PC-9 (cell line): ENCODE data around the gene CPXM1. TPM values are rescaled to one million over a fixed set of nuclear protein-coding genes. Genes with fewer than 3 reads are reported as not detected.

Experiments
- BruUV-seq: library from RNA; stranded (reverse); fragments of 400-500 nt; replicated peaks from 2 replicates; lab custom pipeline; 2021; lab: Mats Ljungman, UMichigan
- CTCF ChIA-PET: fragments of 300-600 bp; sonication (Branson Sonifier 250); formaldehyde crosslinking; loops from one replicate; lab custom pipeline; 2022; ENCODE audit warnings: antibody characterized with exemption; lab: Charles Lee
- POLR2A ChIA-PET: fragments of 300-600 bp; sonication (Branson Sonifier 250); formaldehyde crosslinking; loops from one replicate; lab custom pipeline; 2022; ENCODE audit warnings: antibody characterized with exemption; ENCODE audit not compliant: unreplicated experiment; lab: Charles Lee
- DNase-seq, 2 experiments: peaks; one replicate each; pipeline versions ENCODE4 v3.0.0 to v3.0.0-alpha.2; 2015 to 2022; ENCODE audit warnings: mixed read lengths in 1 of 2
- H2AFZ ChIP-seq: fragments of 200-600 bp; sonication (generic); 2 replicates; pipeline ENCODE4 v1.8.1; 2017; ENCODE audit warnings: antibody characterized with exemption
- H3F3A ChIP-seq: fragments of 200-600 bp; sonication (generic); 2 replicates; pipeline ENCODE4 v1.8.1; 2017; ENCODE audit warnings: antibody characterized with exemption, mild to moderate bottlenecking, low read depth; ENCODE audit not compliant: insufficient read depth
- H3K27ac ChIP-seq: fragments of 200-600 bp; sonication (generic); 2 replicates; pipeline ENCODE4 v1.6.1; 2016; ENCODE audit warnings: mixed run types
- H3K27me3 ChIP-seq: fragments of 200-600 bp; sonication (generic); 2 replicates; pipeline ENCODE4 v1.6.1; 2016; ENCODE audit warnings: low read depth, mixed run types; ENCODE audit not compliant: insufficient read depth
- H3K36me3 ChIP-seq: fragments of 200-600 bp; sonication (generic); 2 replicates; pipeline ENCODE4 v1.6.1; 2016; ENCODE audit warnings: low read depth, mixed run types
- H3K4me1 ChIP-seq: fragments of 200-600 bp; sonication (generic); replicated peaks from 2 replicates; pipeline ENCODE4 v1.6.1; 2016; ENCODE audit warnings: mixed run types; ENCODE audit not compliant: insufficient read depth
- H3K4me2 ChIP-seq: fragments of 200-600 bp; sonication (generic); 2 replicates; pipeline ENCODE4 v1.6.1; 2017; ENCODE audit warnings: mixed run types
- H3K4me3 ChIP-seq: fragments of 200-600 bp; sonication (generic); 2 replicates; pipeline ENCODE4 v1.6.1; 2016; ENCODE audit warnings: mixed run types
- H3K79me2 ChIP-seq: fragments of 200-600 bp; sonication (generic); 2 replicates; pipeline ENCODE4 v1.6.1; 2017; ENCODE audit warnings: low read depth, mixed run types
- H3K9me2 ChIP-seq: fragments of 200-600 bp; sonication (generic); 2 replicates; pipeline ENCODE4 v1.8.1; 2017; ENCODE audit warnings: mild to moderate bottlenecking; ENCODE audit not compliant: insufficient read depth
- H3K9me3 ChIP-seq: fragments of 200-600 bp; sonication (generic); 2 replicates; pipeline ENCODE4 v1.8.1; 2016; ENCODE audit warnings: low read depth; ENCODE audit not compliant: insufficient read depth
- H4K20me1 ChIP-seq: fragments of 200-600 bp; sonication (generic); 2 replicates; pipeline ENCODE4 v1.8.1; 2017; ENCODE audit not compliant: insufficient read depth
- CTCF ChIP-seq: fragments of 200-600 bp; sonication (generic); conservative IDR thresholded peaks from 2 replicates; pipeline ENCODE4 v1.6.1; 2017; ENCODE audit warnings: mixed run types, antibody characterized with exemption, mild to moderate bottlenecking, moderate library complexity
- EZH2 ChIP-seq: fragments of 200-600 bp; sonication (generic); IDR thresholded peaks from 2 replicates; pipeline ENCODE4 v1.8.0; 2017; ENCODE audit warnings: antibody characterized with exemption, low read depth
- intact Hi-C: fragments of 100-400 bp; cut with micrococcal nuclease; formaldehyde crosslinking; loops from one replicate; pipeline ENCODE4 v1.10.0; 2022; ENCODE audit not compliant: unreplicated experiment
- total RNA-seq: library from RNA; stranded (reverse); gene quantifications from 2 replicates; pipeline ENCODE4 v1.2.3, GENCODE V29; 2021

CPXM1 gene
- total RNA-seq, 1 experiment from 2014 or later, result not detected

DNA sequence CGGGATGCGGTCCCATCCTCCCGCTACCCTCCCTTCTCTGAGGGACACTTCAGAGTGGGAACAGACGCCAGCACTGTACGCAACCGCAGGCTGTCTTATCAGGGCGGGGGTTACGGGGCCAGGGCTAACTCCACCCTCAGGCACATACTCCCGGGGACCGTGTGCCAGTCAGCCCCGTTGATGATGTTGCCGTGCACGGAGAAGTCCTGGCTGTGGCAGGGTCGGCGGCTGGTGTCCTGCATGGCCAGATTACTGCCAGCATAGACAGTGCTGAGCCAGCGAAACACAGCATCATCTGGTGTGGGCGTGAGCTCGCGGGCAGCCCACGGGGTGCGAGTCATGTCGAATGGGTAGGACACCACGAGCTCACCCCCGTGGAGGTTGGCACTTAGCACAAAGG lies 5.0 kb downstream of the CPXM1 start:
- no peak overlapping the region for H3K27ac ChIP-seq
- no TSS peak for BruUV-seq
- H3K36me3 ChIP-seq, result no peaks in the 10 kb centered on the region
- H3K9me2 ChIP-seq, result no peaks in the 10 kb centered on the region
- H2AFZ ChIP-seq, result no peak overlapping the region
- no peaks in the 10 kb centered on the region for H3F3A ChIP-seq
- TF ChIP-seq EZH2 (no peak), CTCF (no peak)
- H4K20me1 ChIP-seq, result no peaks in the 10 kb centered on the region
- ChIA-PET CTCF (no interaction called here), POLR2A (interaction anchor here (0.6 kb wide), 1 partner anchor 1768 kb away, joined by 4 read pairs; no protein-coding TSS in a partner anchor)
- H3K27me3 ChIP-seq, result peaks cover 44% of the 10 kb centered on the region
- no peaks in the 10 kb centered on the region for H3K79me2 ChIP-seq
- DNase-seq, result no peak
- H3K9me3 ChIP-seq, result no peaks in the 10 kb centered on the region
- H3K4me1 ChIP-seq, result no peaks in the 10 kb centered on the region
- intact Hi-C loops, result no loop called here
- no peak overlapping the region for H3K4me3 ChIP-seq
- no peak overlapping the region for H3K4me2 ChIP-seq

DNA sequence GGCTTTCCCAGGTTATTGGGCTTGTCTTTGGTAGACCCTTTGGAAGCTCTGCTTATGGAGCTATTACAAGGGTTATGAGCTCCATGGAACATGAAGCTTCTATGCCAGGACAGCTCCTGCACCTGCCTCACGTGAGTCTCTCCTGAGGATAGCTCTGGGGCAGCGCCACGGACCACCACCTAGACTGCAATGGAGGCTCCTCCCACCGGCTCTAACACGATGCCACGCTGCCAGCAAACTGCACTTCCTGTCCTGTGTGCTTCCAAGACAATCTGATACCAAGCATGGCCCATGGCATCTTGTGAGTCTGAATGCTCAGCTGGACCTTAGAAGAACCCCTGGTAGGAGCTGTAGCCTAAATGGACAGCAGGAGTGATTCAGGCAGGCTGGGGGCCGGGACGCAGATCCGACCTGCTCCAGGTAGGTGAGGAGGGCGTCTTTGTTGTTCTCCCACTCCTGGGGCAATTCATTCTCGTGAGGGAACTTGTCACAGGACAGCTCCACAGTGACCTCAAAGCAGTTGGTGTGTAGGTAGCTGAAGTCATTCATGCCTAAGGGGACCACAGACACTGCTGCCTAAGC lies 5.5 kb downstream of the CPXM1 start:
- intact Hi-C loops, result no loop called here

DNA sequence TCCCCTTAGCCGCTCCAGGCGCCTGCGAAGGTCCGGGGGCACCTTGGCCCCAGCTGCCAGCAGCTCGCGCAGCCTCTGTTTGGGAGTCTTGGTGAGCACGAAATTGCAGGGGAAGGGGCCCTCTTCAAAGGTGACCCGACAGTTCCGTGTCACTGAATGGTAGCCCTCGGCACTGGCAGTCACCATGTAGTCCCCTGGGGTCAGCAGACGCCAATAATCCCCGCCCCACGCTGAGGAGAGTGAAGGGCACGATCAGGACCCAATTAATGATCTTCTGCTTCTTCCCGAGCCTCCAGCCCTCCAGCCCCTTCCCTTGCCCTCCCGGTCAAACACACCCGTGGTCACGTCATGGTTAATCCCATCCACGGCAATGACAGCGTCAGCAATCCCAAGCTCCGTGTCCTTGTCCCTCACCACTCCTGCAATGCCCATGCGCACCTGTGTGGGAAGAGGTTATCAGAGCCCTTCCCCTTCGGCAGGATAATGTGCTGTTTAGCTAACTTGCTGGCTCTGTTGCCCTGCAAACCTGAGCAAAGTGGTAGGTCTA lies 6.2 kb downstream of the CPXM1 start:
- POLR2A ChIA-PET, result no interaction called here
- TF ChIP-seq CTCF, result no peak
- TF ChIP-seq EZH2, result no peak
- Histone ChIP-seq H4K20me1 (no peaks in the 10 kb centered on the region), H3K4me2 (no peak overlapping the region), H3K9me3 (no peaks in the 10 kb centered on the region), H3K4me1 (no peaks in the 10 kb centered on the region), H3K9me2 (no peaks in the 10 kb centered on the region), H3K36me3 (no peaks in the 10 kb centered on the region), H3K27ac (no peak overlapping the region), H3F3A (no peaks in the 10 kb centered on the region), H2AFZ (no peak overlapping the region), H3K79me2 (no peaks in the 10 kb centered on the region), H3K4me3 (no peak overlapping the region), H3K27me3 (peaks cover 44% of the 10 kb centered on the region)
- intact Hi-C loops, result no loop called here
- BruUV-seq, result no TSS peak
- DNase-seq, result no peak
- CTCF ChIA-PET, result no interaction called here

More for the DNA sequence above, 5.5 kb downstream of the CPXM1 start:
- no TSS peak for BruUV-seq
- Histone ChIP-seq H3K9me2 (no peaks in the 10 kb centered on the region), H4K20me1 (no peaks in the 10 kb centered on the region), H3F3A (no peaks in the 10 kb centered on the region), H2AFZ (no peak overlapping the region), H3K27me3 (peaks cover 44% of the 10 kb centered on the region), H3K4me2 (no peak overlapping the region), H3K79me2 (no peaks in the 10 kb centered on the region), H3K9me3 (no peaks in the 10 kb centered on the region), H3K36me3 (no peaks in the 10 kb centered on the region), H3K27ac (no peak overlapping the region), H3K4me3 (no peak overlapping the region), H3K4me1 (no peaks in the 10 kb centered on the region)
- TF ChIP-seq EZH2, result no peak
- TF ChIP-seq CTCF, result no peak
- ChIA-PET POLR2A (interaction anchor here (0.6 kb wide), 1 partner anchor 1767 kb away, joined by 4 read pairs; no protein-coding TSS in a partner anchor), CTCF (no interaction called here)
- DNase-seq, result no peak
